Measurements from ENCODE around the gene ELMO1. TPM values are rescaled to one million over a fixed set of nuclear protein-coding genes. Genes with fewer than 3 reads are reported as not detected.

The ELMO1 gene
- polyA plus RNA-seq, 1 donor (not counting 4 experiments of a cell fraction or from before 2014, with no cell fraction given), result not detected

GRCh38 chr7:37398403-37398802 lies 50.3 kb downstream of the ELMO1 start:
- Histone ChIP-seq H2AFZ (ENCODE audit: control insufficient read depth, low read length) (no peak overlapping the region), H3K4me1 (ENCODE audit: control insufficient read depth, extremely low read depth, insufficient read depth, low read length) (no peaks in the 10 kb centered on the region), H4K20me1 (ENCODE audit: control insufficient read depth, extremely low read depth, insufficient read depth, low read length) (no peaks in the 10 kb centered on the region), H3K9ac (ENCODE audit: control insufficient read depth, extremely low read depth, insufficient read depth, low read length) (no peak overlapping the region), H3K27ac (ENCODE audit: control insufficient read depth, insufficient read depth, low read length) (no peak overlapping the region), H3K79me2 (ENCODE audit: control insufficient read depth, insufficient read depth, low read length) (no peaks in the 10 kb centered on the region), H3K4me2 (ENCODE audit: control insufficient read depth, extremely low read depth, insufficient read depth, low read depth, low read length) (no peak overlapping the region), H3K36me3 (ENCODE audit: control insufficient read depth in 2 of 2, extremely low read depth in 1 of 2, insufficient read depth in 2 of 2, low read length in 2 of 2) (no peaks in the 10 kb centered on the region), H3K4me3 (ENCODE audit: control insufficient read depth in 2 of 3, extremely low read depth in 1 of 3, insufficient read depth in 2 of 3, low read depth in 1 of 3, low read length in 3 of 3) (no peak overlapping the region), H3K9me1 (ENCODE audit: control insufficient read depth, extremely low read depth, insufficient read depth, low read length) (no peaks in the 10 kb centered on the region), H3K27me3 (ENCODE audit: control insufficient read depth, extremely low read depth, insufficient read depth, low read length) (no peaks in the 10 kb centered on the region), H3K9me3 (ENCODE audit: control insufficient read depth, low read depth, low read length) (no peaks in the 10 kb centered on the region)
- DNase-seq (ENCODE audit: low read depth, low spot score), result no peak
- dilution Hi-C loops (cut with MboI; ENCODE audit: extremely low pct_ligation_motif_present, low sequenced_read_pairs), result no loop called here
- no peak for FAIRE-seq
- TF ChIP-seq EZH2 (IDR thresholded peaks at IDR 0.05; ENCODE audit: low read length), result no peak
- TF ChIP-seq, protein P1, sequence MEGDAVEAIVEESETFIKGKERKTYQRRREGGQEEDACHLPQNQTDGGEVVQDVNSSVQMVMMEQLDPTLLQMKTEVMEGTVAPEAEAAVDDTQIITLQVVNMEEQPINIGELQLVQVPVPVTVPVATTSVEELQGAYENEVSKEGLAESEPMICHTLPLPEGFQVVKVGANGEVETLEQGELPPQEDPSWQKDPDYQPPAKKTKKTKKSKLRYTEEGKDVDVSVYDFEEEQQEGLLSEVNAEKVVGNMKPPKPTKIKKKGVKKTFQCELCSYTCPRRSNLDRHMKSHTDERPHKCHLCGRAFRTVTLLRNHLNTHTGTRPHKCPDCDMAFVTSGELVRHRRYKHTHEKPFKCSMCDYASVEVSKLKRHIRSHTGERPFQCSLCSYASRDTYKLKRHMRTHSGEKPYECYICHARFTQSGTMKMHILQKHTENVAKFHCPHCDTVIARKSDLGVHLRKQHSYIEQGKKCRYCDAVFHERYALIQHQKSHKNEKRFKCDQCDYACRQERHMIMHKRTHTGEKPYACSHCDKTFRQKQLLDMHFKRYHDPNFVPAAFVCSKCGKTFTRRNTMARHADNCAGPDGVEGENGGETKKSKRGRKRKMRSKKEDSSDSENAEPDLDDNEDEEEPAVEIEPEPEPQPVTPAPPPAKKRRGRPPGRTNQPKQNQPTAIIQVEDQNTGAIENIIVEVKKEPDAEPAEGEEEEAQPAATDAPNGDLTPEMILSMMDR (optimal IDR thresholded peaks at IDR 0.05 in 1 of 3, IDR thresholded peaks at IDR 0.05 in 1 of 3, conservative IDR thresholded peaks at IDR 0.05 in 1 of 3; ENCODE audit: extremely low read depth in 1 of 3, insufficient read depth in 2 of 3, low read length in 3 of 3), result no peak

GRCh38 chr7:37395618-37396259 lies 52.9 kb downstream of the ELMO1 start:
- no peaks in the 10 kb centered on the region for H4K20me1 ChIP-seq (ENCODE audit: control insufficient read depth, extremely low read depth, insufficient read depth, low read length)
- no peaks in the 10 kb centered on the region for H3K36me3 ChIP-seq (ENCODE audit: control insufficient read depth in 2 of 2, extremely low read depth in 1 of 2, insufficient read depth in 2 of 2, low read length in 2 of 2)
- H3K9me3 ChIP-seq (ENCODE audit: control insufficient read depth, low read depth, low read length), result no peaks in the 10 kb centered on the region
- TF ChIP-seq, protein P1 (optimal IDR thresholded peaks at IDR 0.05 in 1 of 3, IDR thresholded peaks at IDR 0.05 in 1 of 3, conservative IDR thresholded peaks at IDR 0.05 in 1 of 3; ENCODE audit: extremely low read depth in 1 of 3, insufficient read depth in 2 of 3, low read length in 3 of 3), result no peak
- no peak for TF ChIP-seq EZH2 (IDR thresholded peaks at IDR 0.05; ENCODE audit: low read length)
- no peaks in the 10 kb centered on the region for H3K4me1 ChIP-seq (ENCODE audit: control insufficient read depth, extremely low read depth, insufficient read depth, low read length)
- no peaks in the 10 kb centered on the region for H3K27me3 ChIP-seq (ENCODE audit: control insufficient read depth, extremely low read depth, insufficient read depth, low read length)
- DNase-seq (ENCODE audit: low read depth, low spot score), result no peak
- dilution Hi-C loops (cut with MboI; ENCODE audit: extremely low pct_ligation_motif_present, low sequenced_read_pairs), result no loop called here
- FAIRE-seq, result no peak
- H2AFZ ChIP-seq (ENCODE audit: control insufficient read depth, low read length), result no peak overlapping the region
- no peak overlapping the region for H3K4me3 ChIP-seq (ENCODE audit: control insufficient read depth in 2 of 3, extremely low read depth in 1 of 3, insufficient read depth in 2 of 3, low read depth in 1 of 3, low read length in 3 of 3)
- H3K27ac ChIP-seq (ENCODE audit: control insufficient read depth, insufficient read depth, low read length), result no peak overlapping the region
- H3K79me2 ChIP-seq (ENCODE audit: control insufficient read depth, insufficient read depth, low read length), result no peaks in the 10 kb centered on the region
- no peak overlapping the region for H3K9ac ChIP-seq (ENCODE audit: control insufficient read depth, extremely low read depth, insufficient read depth, low read length)
- H3K9me1 ChIP-seq (ENCODE audit: control insufficient read depth, extremely low read depth, insufficient read depth, low read length), result no peaks in the 10 kb centered on the region
- no peak overlapping the region for H3K4me2 ChIP-seq (ENCODE audit: control insufficient read depth, extremely low read depth, insufficient read depth, low read depth, low read length)

Measured in keratinocyte (primary cell).